ENCODE measurements around the gene EFCAB8.

GRCh38 chr20:32978009-32978335, 119.2 kb downstream of the EFCAB8 start:
- TF ChIP-seq, protein P1, sequence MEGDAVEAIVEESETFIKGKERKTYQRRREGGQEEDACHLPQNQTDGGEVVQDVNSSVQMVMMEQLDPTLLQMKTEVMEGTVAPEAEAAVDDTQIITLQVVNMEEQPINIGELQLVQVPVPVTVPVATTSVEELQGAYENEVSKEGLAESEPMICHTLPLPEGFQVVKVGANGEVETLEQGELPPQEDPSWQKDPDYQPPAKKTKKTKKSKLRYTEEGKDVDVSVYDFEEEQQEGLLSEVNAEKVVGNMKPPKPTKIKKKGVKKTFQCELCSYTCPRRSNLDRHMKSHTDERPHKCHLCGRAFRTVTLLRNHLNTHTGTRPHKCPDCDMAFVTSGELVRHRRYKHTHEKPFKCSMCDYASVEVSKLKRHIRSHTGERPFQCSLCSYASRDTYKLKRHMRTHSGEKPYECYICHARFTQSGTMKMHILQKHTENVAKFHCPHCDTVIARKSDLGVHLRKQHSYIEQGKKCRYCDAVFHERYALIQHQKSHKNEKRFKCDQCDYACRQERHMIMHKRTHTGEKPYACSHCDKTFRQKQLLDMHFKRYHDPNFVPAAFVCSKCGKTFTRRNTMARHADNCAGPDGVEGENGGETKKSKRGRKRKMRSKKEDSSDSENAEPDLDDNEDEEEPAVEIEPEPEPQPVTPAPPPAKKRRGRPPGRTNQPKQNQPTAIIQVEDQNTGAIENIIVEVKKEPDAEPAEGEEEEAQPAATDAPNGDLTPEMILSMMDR (IDR thresholded peaks at IDR 0.05 in 4 of 5, conservative IDR thresholded peaks at IDR 0.05 in 1 of 5) = no peak
- no peak for TF ChIP-seq POLR2A (IDR thresholded peaks at IDR 0.05)

All from gastrocnemius medialis (tissue), 4 donors.